BLaER1 treated with 17β-estradiol and CSF1 and Interleukin-3, amounts not matched to agents 10 nM and 100 nM (cell line): ENCODE measurements around the gene MYO5C.

Experiments
- H3K27ac ChIP-seq, 11 experiments: shearing (Covaris generic); formaldehyde crosslinking; 2 replicates each; pipeline ENCODE4 v1.8.1; 2022
- H3K27me3 ChIP-seq, 11 experiments: shearing (Covaris generic); formaldehyde crosslinking; 2 replicates each; pipeline ENCODE4 v1.8.1; 2022
- H3K36me3 ChIP-seq, 11 experiments: shearing (Covaris generic); formaldehyde crosslinking; 2 replicates each; pipeline ENCODE4 v1.8.1; 2022
- H3K4me1 ChIP-seq, 10 experiments: shearing (Covaris generic); formaldehyde crosslinking; 2 replicates each; pipeline ENCODE4 v1.8.1; 2022
- H3K4me2 ChIP-seq, 11 experiments: shearing (Covaris generic); formaldehyde crosslinking; 2 replicates each; pipeline ENCODE4 v1.8.1; 2022
- H3K4me3 ChIP-seq, 10 experiments: shearing (Covaris generic); formaldehyde crosslinking; 2 replicates each; pipeline ENCODE4 v1.8.1; 2022
- H3K9ac ChIP-seq, 11 experiments: shearing (Covaris generic); formaldehyde crosslinking; 2 replicates each; pipeline ENCODE4 v1.8.1; 2022
- H3K9me3 ChIP-seq, 11 experiments: shearing (Covaris generic); formaldehyde crosslinking; replicated peaks in 1 of 11; 2 replicates each; pipeline ENCODE4 v1.8.1; 2022
- H4K20me1 ChIP-seq, 11 experiments: shearing (Covaris generic); formaldehyde crosslinking; 2 replicates each; pipeline ENCODE4 v1.8.1; 2022
- Cebpa-rat ChIP-seq, 11 experiments: shearing (Covaris generic); IDR thresholded peaks; 2 replicates each; pipeline ENCODE4 v1.8.1; 2022

Gene MYO5C

GRCh38 chr15:52278636-52279367 lies 16.8 kb downstream of the MYO5C start:
- Histone ChIP-seq H3K4me2 (no peak overlapping the region), H3K9me3 (no peaks in the 10 kb centered on the region), H3K4me1 (no peaks in the 10 kb centered on the region), H4K20me1 (peaks cover 0 to 14% (median 0%) of the 10 kb centered on the region in 11 experiments; a peak in 2 of 22 replicates), H3K4me3 (no peak overlapping the region), H3K27ac (no peak overlapping the region), H3K27me3 (no peaks in the 10 kb centered on the region), H3K36me3 (peaks cover 0 to 85% (median 61%) of the 10 kb centered on the region in 11 experiments; a peak in 15 of 22 replicates), H3K9ac (no peak overlapping the region)
- no peak for TF ChIP-seq Cebpa-rat (IDR thresholded peaks at IDR 0.05)

- no peaks in the 10 kb centered on the region for H3K4me1 ChIP-seq
- H3K27me3 ChIP-seq, result no peaks in the 10 kb centered on the region
- H4K20me1 ChIP-seq, result peaks cover 0 to 8% (median 0%) of the 10 kb centered on the region in 11 experiments; a peak in 2 of 22 replicates
- no peak for TF ChIP-seq Cebpa-rat (IDR thresholded peaks at IDR 0.05)
- no peak overlapping the region for H3K27ac ChIP-seq
- no peaks in the 10 kb centered on the region for H3K9me3 ChIP-seq
- H3K4me2 ChIP-seq, result no peak overlapping the region
- no peak overlapping the region for H3K4me3 ChIP-seq
- peaks cover 0 to 92% (median 66%) of the 10 kb centered on the region in 11 experiments; a peak in 15 of 22 replicates for H3K36me3 ChIP-seq
- H3K9ac ChIP-seq, result no peak overlapping the region
These were observed 17.5 kb downstream of the MYO5C start for GRCh38 chr15:52278135-52278534.

GRCh38 chr15:52277575-52277974 lies 18.0 kb downstream of the MYO5C start:
- no peak overlapping the region for H3K4me3 ChIP-seq
- H3K9ac ChIP-seq, result no peak overlapping the region
- H3K36me3 ChIP-seq, result peaks cover 0 to 94% (median 70%) of the 10 kb centered on the region in 11 experiments; a peak in 15 of 22 replicates
- no peaks in the 10 kb centered on the region for H3K9me3 ChIP-seq
- H3K27me3 ChIP-seq, result no peaks in the 10 kb centered on the region
- TF ChIP-seq Cebpa-rat (IDR thresholded peaks at IDR 0.05), result no peak
- no peak overlapping the region for H3K27ac ChIP-seq
- no peaks in the 10 kb centered on the region for H3K4me1 ChIP-seq
- no peak overlapping the region for H3K4me2 ChIP-seq
- H4K20me1 ChIP-seq, result peaks cover 0 to 5% (median 0%) of the 10 kb centered on the region in 11 experiments; a peak in 2 of 22 replicates

- Histone ChIP-seq H3K4me2 (no peak overlapping the region), H3K4me1 (no peaks in the 10 kb centered on the region), H3K4me3 (no peak overlapping the region), H3K27me3 (no peaks in the 10 kb centered on the region), H4K20me1 (no peaks in the 10 kb centered on the region; a peak in 2 of 22 replicates), H3K27ac (no peak overlapping the region), H3K9me3 (no peaks in the 10 kb centered on the region), H3K36me3 (peaks cover 0 to 96% (median 75%) of the 10 kb centered on the region in 11 experiments; a peak in 15 of 22 replicates), H3K9ac (no peak overlapping the region)
- no peak for TF ChIP-seq Cebpa-rat (IDR thresholded peaks at IDR 0.05)
These were observed 19.3 kb downstream of the MYO5C start for GRCh38 chr15:52276256-52276770.

- H3K4me2 ChIP-seq, result no peak overlapping the region
- no peaks in the 10 kb centered on the region; a peak in 1 of 22 replicates for H4K20me1 ChIP-seq
- TF ChIP-seq Cebpa-rat (IDR thresholded peaks at IDR 0.05), result no peak
- peaks cover 0 to 72% (median 37%) of the 10 kb centered on the region in 11 experiments; a peak in 14 of 22 replicates for H3K36me3 ChIP-seq
- H3K9me3 ChIP-seq, result no peaks in the 10 kb centered on the region
- no peak overlapping the region for H3K27ac ChIP-seq
- no peaks in the 10 kb centered on the region for H3K27me3 ChIP-seq
- no peak overlapping the region for H3K4me3 ChIP-seq
- no peak overlapping the region for H3K9ac ChIP-seq
- H3K4me1 ChIP-seq, result peaks cover 12 to 21% (median 15%) of the 10 kb centered on the region in 10 experiments
These were observed 31.9 kb downstream of the MYO5C start for GRCh38 chr15:52263563-52264282.

GRCh38 chr15:52262364-52262763 lies 33.2 kb downstream of the MYO5C start:
- H3K36me3 ChIP-seq, result peaks cover 0 to 58% (median 26%) of the 10 kb centered on the region in 11 experiments; a peak in 13 of 22 replicates
- TF ChIP-seq Cebpa-rat (IDR thresholded peaks at IDR 0.05), result no peak
- no peak overlapping the region; a peak in 1 of 22 replicates for H3K27ac ChIP-seq
- H3K27me3 ChIP-seq, result no peaks in the 10 kb centered on the region
- H3K4me1 ChIP-seq, result peaks cover 18 to 23% (median 20%) of the 10 kb centered on the region in 10 experiments
- no peak overlapping the region for H3K4me3 ChIP-seq
- H3K4me2 ChIP-seq, result peak overlapping the region; percentile 6 to 78 (median 40); a peak in 20 of 22 replicates
- H3K9me3 ChIP-seq, result no peaks in the 10 kb centered on the region
- H4K20me1 ChIP-seq, result no peaks in the 10 kb centered on the region
- H3K9ac ChIP-seq, result no peak overlapping the region

GRCh38 chr15:52261498-52262242 lies 33.9 kb downstream of the MYO5C start:
- no peak overlapping the region for H3K4me3 ChIP-seq
- H3K4me2 ChIP-seq, result peak overlapping the region; percentile 6 to 78 (median 40); a peak in 21 of 22 replicates
- H3K36me3 ChIP-seq, result peaks cover 0 to 51% (median 19%) of the 10 kb centered on the region in 11 experiments; a peak in 13 of 22 replicates
- no peaks in the 10 kb centered on the region for H3K9me3 ChIP-seq
- H4K20me1 ChIP-seq, result no peaks in the 10 kb centered on the region
- H3K27me3 ChIP-seq, result no peaks in the 10 kb centered on the region
- H3K9ac ChIP-seq, result peak overlapping the region in 1 of 11 experiments; percentile 29; a peak in 1 of 22 replicates
- peaks cover 18 to 30% (median 25%) of the 10 kb centered on the region in 10 experiments for H3K4me1 ChIP-seq
- no peak for TF ChIP-seq Cebpa-rat (IDR thresholded peaks at IDR 0.05)
- H3K27ac ChIP-seq, result peak overlapping the region in 3 of 11 experiments; percentile 16 to 55 (median 28); a peak in 4 of 22 replicates

- H3K4me2 ChIP-seq, result peak overlapping the region in 3 of 11 experiments; percentile 33 to 78 (median 77); a peak in 4 of 22 replicates
- H3K9me3 ChIP-seq, result no peaks in the 10 kb centered on the region
- H3K9ac ChIP-seq, result no peak overlapping the region
- H3K4me1 ChIP-seq, result peaks cover 18 to 34% (median 26%) of the 10 kb centered on the region in 10 experiments
- no peak overlapping the region for H3K4me3 ChIP-seq
- no peaks in the 10 kb centered on the region for H4K20me1 ChIP-seq
- peaks cover 0 to 46% (median 13%) of the 10 kb centered on the region in 11 experiments; a peak in 12 of 22 replicates for H3K36me3 ChIP-seq
- H3K27me3 ChIP-seq, result no peaks in the 10 kb centered on the region
- no peak for TF ChIP-seq Cebpa-rat (IDR thresholded peaks at IDR 0.05)
- peak overlapping the region in 1 of 11 experiments; percentile 55; a peak in 1 of 22 replicates for H3K27ac ChIP-seq
These were observed 34.6 kb downstream of the MYO5C start for GRCh38 chr15:52261026-52261425.
